Kidney (tissue), 14 donors: Measurements from ENCODE around the gene TRIM8. TPM values are rescaled to one million over a fixed set of nuclear protein-coding genes. Genes with fewer than 3 reads are reported as not detected.

Experiments used
- DNase-seq, 5 donors: peaks; one replicate each; pipeline ENCODE4 v3.0.0-alpha.2; 2013 to 2020
- FAIRE-seq: peaks from 2 replicates; lab custom pipeline; 2012; peaks lifted over from hg19 to GRCh38; lab: Jason Lieb, UNC
- H3K27ac ChIP-seq, 2 donors: one replicate each; pipeline ENCODE4 v1.7.0; 2013; ENCODE audit warnings: low read depth in 2 of 2, low read length in 2 of 2, inconsistent platforms in 1 of 2
- H3K27me3 ChIP-seq: one replicate; pipeline ENCODE4 v1.7.1; 2013; ENCODE audit warnings: low read length, inconsistent platforms; ENCODE audit not compliant: control insufficient read depth, insufficient read depth
- H3K36me3 ChIP-seq, 3 donors: one replicate each; pipeline versions ENCODE4 v1.7.0 to v1.7.1; 2013; ENCODE audit warnings: low read length in 3 of 3, control low read depth in 1 of 3, inconsistent platforms in 1 of 3; ENCODE audit not compliant: insufficient read depth in 3 of 3, control insufficient read depth in 2 of 3
- H3K4me1 ChIP-seq, 3 donors: one replicate each; pipeline versions ENCODE4 v1.7.0 to v1.7.1; 2013; ENCODE audit warnings: low read length in 3 of 3, inconsistent platforms in 1 of 3, low read depth in 1 of 3; ENCODE audit not compliant: control insufficient read depth in 2 of 3, insufficient read depth in 2 of 3
- H3K4me3 ChIP-seq, 3 donors: one replicate each; pipeline versions ENCODE4 v1.7.0 to v1.8.1; 2013; ENCODE audit warnings: low read length in 3 of 3, control low read depth in 1 of 3, inconsistent platforms in 1 of 3
- H3K9ac ChIP-seq, 3 donors: one replicate each; pipeline versions ENCODE4 v1.7.0 to v1.7.1; 2013; ENCODE audit warnings: low read length in 3 of 3, control low read depth in 1 of 3, inconsistent platforms in 1 of 3
- H3K9me3 ChIP-seq, 3 donors: one replicate each; pipeline versions ENCODE4 v1.7.0 to v1.7.1; 2013; ENCODE audit warnings: low read length in 3 of 3, control low read depth in 1 of 3, inconsistent platforms in 1 of 3; ENCODE audit not compliant: control insufficient read depth in 2 of 3, insufficient read depth in 1 of 3
- intact Hi-C: fragments of 100-400 bp; cut with DNase I; formaldehyde crosslinking; loops from one replicate; pipeline ENCODE4 v1.11.1; 2022
- polyA plus RNA-seq: library from polyadenylated mRNA; stranded (reverse); fragments of 350-450 nt; fragmentation: Illumina TruSeq; extraction: RNeasy Lipid Tissue Mini Kit (QIAGEN cat#74804); gene quantifications from one replicate; pipeline ENCODE4 v1.2.3, GENCODE V29; 2014; ENCODE audit warnings: low read depth, low replicate concordance; ENCODE audit not compliant: insufficient read depth
- total RNA-seq: library from RNA; stranded (reverse); fragmentation: NEBNext Ultra II Directional; extraction: Animal tissue kit (Norgen Biotek cat#: 25700); gene quantifications from one replicate; pipeline ENCODE4 v1.2.1, GENCODE V29; 2021
- TF ChIP-seq, protein P1 (sequence below): IDR thresholded peaks from 3 replicates; pipeline ENCODE4 v1.5.1; 2012; ENCODE audit warnings: mild to moderate bottlenecking, moderate library complexity, borderline replicate concordance; ENCODE audit not compliant: insufficient read depth; ENCODE audit errors: extremely low read depth
- donor health status: control.
- donor health status: control.
- donor health status: control.
- donor health status: control.
- donor health status: control.
- donor health status: DM: yes; HTN: yes; CAD: no.
- donor health status: Normal renal cell carcinoma (clear cell type).

Gene TRIM8
- total and polyA plus RNA-seq, 2 donors from 2014 or later, result 160 to 198 TPM

DNA sequence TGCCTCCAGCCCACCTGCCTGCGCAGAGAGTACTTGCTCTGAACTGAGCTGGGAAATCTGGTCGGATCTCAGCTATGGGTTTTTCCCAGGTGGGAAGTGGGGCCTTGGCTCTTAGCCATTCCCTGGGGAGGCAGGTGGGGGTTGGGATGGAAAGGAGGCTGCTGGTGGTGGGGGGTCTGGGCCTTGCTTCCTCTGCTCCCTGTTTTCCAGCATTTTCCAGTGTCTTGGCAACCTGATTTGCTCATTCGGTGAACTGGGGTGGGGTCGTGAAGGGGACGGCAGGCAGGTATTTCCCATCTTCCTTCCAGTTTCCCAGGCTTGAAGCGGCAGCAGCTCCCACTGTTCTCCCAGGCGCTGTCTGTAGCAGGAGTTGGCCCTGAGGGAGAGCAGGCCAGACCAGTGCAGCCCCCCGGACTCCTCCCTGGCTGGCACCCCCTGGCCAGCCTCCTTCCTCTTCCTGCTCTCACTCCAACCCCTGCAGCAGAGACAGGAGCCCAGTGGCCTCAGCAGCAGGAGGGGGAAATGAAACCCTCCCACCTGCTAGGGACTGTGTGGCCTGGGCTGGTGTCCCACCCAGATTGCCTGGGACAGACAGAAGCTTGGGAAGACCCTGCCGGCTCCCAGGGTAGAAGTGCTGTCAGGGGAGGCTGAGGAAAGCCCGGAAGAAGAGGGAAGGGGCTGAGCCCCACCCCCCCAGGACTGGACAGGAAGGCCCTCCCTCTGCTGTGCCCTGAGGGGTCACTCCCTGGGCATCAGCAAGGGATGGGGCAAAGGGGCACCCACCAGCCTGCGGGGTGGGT lies 6.6 kb downstream of the TRIM8 start:
- Histone ChIP-seq H3K9me3 (no peaks in the 10 kb centered on the region), H3K4me1 (peaks cover 6 to 68% (median 47%) of the 10 kb centered on the region in 3 donors), H3K9ac (peak overlapping the region in 2 of 3 donors; percentile 22 to 55), H3K36me3 (peaks cover 6 to 44% (median 21%) of the 10 kb centered on the region in 3 donors), H3K27ac (peak overlapping the region; percentile 76 to 82), H3K4me3 (peak overlapping the region in 1 of 3 donors; percentile 29), H3K27me3 (no peaks in the 10 kb centered on the region)
- intact Hi-C loops, result no loop called here
- FAIRE-seq, result no peak
- DNase-seq, result peak in 1 of 5 donors; percentile 82
- TF ChIP-seq, protein P1, sequence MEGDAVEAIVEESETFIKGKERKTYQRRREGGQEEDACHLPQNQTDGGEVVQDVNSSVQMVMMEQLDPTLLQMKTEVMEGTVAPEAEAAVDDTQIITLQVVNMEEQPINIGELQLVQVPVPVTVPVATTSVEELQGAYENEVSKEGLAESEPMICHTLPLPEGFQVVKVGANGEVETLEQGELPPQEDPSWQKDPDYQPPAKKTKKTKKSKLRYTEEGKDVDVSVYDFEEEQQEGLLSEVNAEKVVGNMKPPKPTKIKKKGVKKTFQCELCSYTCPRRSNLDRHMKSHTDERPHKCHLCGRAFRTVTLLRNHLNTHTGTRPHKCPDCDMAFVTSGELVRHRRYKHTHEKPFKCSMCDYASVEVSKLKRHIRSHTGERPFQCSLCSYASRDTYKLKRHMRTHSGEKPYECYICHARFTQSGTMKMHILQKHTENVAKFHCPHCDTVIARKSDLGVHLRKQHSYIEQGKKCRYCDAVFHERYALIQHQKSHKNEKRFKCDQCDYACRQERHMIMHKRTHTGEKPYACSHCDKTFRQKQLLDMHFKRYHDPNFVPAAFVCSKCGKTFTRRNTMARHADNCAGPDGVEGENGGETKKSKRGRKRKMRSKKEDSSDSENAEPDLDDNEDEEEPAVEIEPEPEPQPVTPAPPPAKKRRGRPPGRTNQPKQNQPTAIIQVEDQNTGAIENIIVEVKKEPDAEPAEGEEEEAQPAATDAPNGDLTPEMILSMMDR, result no peak

DNA sequence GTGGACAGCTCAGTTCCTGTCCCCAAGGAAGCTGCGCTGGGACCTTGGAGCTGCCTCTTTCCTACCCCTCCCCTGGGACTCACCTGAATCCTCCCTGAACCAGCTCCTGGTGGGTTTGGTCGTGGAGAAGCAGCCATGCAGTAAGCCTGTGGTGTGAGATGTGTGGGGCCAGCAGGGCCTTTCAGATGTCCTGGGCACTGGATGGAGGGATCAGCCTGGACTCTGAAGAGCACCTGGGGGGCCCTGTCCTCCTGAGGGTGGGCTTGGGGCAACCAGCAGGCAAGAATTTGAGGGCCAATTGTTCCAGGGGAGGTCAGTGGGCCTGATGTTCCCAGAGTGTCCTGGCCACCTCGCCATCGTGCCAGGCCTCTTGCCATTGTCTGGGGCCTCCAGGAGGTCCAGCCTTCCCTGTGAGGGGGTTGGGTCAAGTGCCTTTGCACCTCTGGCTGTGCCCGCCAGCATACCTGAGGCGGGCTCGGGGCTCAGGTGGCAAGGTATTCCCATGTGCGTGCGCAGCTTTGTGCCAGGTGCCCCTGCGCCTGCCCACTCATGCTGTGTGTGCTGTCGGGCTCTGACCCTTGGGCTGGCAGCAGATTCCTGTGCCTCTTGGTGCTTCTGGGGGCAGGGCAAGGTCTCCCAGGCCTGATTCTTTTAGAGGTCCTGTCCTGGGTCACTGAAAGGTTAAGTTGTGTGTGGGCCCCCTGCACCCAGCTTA lies 7.3 kb downstream of the TRIM8 start:
- peak in 1 of 5 donors; percentile 78 for DNase-seq
- TF ChIP-seq, protein P1, result no peak
- FAIRE-seq, result no peak
- H3K4me1 ChIP-seq, result peaks cover 6 to 68% (median 47%) of the 10 kb centered on the region in 3 donors
- intact Hi-C loops, result no loop called here
- no peaks in the 10 kb centered on the region for H3K9me3 ChIP-seq
- H3K36me3 ChIP-seq, result peaks cover 8 to 49% (median 25%) of the 10 kb centered on the region in 3 donors
- peak overlapping the region; percentile 43 to 59 for H3K27ac ChIP-seq
- H3K27me3 ChIP-seq, result no peaks in the 10 kb centered on the region
- peak overlapping the region in 1 of 3 donors; percentile 29 for H3K4me3 ChIP-seq
- peak overlapping the region in 1 of 3 donors; percentile 22 for H3K9ac ChIP-seq

GRCh38 chr10:102652170-102652916 lies 8.1 kb downstream of the TRIM8 start:
- intact Hi-C loops, result no loop called here
- peak in 1 of 5 donors; percentile 25 for DNase-seq
- peaks cover 6 to 67% (median 40%) of the 10 kb centered on the region in 3 donors for H3K4me1 ChIP-seq
- no peak for FAIRE-seq
- no peaks in the 10 kb centered on the region for H3K9me3 ChIP-seq
- TF ChIP-seq, protein P1, result no peak
- H3K27me3 ChIP-seq, result no peaks in the 10 kb centered on the region
- peak overlapping the region in 1 of 2 donors; percentile 59 for H3K27ac ChIP-seq
- no peak overlapping the region for H3K4me3 ChIP-seq
- H3K36me3 ChIP-seq, result peaks cover 8 to 57% (median 25%) of the 10 kb centered on the region in 3 donors
- no peak overlapping the region for H3K9ac ChIP-seq
